NCI-H1048 (cell line): Measurements from ENCODE around the gene TENM4.
"Not testable (repeated sequence)": the region's sequence is repeated elsewhere in the genome, so short reads cannot be mapped to it uniquely, and the experiment has no call there.

ENCODE experiments used
- DNase-seq: peaks from one replicate; lab custom pipeline; 2025; lab: John Stamatoyannopoulos, UW

The TENM4 gene

DNA sequence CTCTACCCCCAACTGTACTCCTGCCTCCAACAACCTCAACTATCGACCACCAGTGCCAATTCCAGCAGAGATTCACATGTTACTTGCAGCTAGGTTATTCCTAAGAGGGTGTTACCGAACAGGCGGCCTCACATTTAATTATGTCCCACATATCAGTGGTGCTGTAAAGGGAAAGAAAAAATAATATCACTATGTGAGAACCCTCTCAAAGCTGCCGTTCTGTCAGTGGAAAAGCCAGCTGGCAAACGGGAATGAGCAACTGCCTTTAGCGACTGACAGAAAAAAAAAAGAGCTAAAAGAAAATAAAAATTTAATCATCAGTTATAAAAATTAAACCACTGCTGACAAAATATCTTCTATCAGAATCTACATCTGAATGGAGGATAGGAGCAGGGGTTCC, 595.3 kb downstream of the TENM4 start:
- no peak for DNase-seq

DNA sequence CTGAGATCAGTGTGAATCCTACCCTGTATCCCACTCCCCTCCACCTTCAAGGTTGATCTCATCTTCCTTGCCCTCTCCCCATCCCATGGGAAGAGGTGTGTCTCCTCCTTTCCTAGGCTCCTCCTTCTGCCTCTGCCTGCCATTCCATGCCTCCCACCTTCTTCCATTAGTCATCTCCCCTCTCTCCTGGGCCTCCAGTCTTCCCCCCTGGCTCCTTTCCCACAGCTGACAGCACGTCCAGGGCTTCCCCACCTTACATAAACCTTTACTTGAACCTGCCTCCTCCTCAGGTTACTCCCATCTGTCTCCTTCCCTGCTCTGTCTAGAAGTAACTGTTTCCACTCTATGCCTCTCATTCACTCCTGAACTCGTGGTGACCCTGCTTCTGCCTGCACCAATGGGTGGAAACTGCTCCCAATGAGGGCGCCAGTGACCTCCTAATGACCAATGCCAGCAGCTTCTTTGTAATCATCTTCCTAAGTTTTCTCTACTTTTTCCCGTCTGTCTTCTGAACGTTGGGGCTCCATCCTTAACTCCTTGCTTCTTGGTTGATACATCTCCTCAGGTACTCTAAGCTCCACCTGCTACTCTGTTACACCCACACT, 599.3 kb downstream of the TENM4 start:
- DNase-seq: no peak

DNA sequence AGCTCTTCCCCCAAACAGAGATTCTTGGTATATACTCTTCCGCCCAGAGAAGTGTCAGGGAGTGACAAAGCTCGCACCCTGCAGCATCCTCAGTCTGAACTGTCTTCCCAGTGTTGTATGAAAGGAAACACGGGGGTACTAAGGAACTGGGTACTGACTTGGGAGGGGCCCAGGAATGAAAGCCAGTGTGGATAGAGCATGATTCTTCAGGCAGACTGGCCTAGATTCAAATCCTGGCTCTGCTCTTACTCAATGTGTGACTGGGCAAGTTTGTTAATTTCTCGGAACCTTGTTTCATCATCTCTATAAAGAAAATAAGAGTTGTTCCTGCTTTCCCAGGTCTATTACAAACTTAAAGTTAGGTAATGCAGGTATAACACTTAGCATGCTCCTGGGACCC, 600.2 kb downstream of the TENM4 start:
- no peak for DNase-seq

DNA sequence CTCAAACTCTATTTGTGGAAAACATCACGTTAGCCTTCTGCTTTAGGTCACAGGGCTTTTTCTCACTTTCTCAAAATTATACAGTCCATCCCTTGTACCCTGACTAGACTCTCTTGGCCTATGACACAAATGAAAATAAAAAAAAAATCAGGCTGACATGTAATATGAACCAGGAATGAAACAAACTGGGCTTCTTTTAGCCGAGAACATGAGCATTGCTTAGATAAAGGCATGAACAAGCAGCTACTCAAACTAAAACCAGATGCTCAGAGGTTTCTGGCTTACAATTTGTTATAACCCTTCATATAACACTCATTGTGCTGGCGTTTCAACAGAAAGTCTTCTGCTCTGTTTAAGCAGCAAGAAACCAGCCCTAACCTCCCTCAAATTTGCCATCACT, 600.6 kb downstream of the TENM4 start:
- DNase-seq: no peak

DNA sequence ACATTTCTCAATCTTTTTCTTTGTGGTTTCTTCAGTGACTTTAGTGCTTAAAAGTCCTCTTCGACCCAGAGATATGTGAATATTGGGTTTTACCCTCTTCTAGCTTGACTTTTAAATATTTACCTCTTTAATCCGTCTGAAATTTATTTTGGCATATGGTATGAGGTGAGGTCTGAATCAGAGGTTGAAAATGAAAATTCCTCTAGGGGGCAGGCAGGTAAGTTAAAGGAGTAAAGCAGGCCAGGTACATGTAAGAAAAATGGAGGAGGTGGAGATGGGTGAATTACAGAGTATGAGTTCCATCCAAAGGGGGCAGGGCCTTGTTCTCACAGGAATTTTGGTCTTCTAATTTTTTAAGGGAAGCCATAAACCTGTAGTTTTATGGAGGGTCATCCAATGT, 602.4 kb downstream of the TENM4 start:
- no peak for DNase-seq

DNA sequence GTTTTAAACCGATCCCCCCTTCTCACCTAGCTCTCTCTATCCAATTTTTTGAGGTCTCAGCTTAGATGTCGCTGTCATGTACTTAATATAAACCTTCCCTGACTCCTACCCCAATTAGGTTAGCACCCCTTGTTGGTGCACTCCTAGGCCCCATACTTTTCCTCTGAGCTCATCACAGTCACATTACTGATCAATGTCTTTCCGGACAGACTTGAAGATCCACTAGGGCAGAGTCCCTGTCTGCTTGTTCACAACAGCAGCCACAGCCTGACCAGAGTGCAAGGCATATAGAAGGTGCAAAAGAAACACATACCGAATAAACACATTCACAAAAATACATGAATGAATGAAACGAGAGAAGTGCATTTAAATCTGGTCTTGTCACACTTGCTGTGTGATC, 605.2 kb downstream of the TENM4 start:
- no peak for DNase-seq

DNA sequence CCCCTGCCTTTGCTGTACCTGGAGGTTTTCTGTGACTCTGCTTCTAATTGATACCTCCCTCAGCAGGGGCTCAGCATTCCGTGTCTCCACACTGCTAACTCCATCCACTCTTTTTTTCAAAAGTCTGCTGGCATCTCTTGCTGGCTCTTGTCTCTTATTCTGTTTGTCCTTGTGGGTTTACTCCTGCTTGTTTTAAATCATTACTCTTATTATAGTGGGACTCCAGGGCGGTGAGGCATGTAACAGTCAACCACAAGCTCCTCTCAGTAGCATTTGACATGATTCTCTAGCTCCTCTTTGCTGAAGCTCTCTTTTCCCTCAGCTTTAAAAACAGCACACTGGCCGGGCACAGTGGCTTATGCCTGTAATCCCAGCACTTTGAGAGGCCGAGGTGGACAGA, 605.9 kb downstream of the TENM4 start:
- DNase-seq: no peak

DNA sequence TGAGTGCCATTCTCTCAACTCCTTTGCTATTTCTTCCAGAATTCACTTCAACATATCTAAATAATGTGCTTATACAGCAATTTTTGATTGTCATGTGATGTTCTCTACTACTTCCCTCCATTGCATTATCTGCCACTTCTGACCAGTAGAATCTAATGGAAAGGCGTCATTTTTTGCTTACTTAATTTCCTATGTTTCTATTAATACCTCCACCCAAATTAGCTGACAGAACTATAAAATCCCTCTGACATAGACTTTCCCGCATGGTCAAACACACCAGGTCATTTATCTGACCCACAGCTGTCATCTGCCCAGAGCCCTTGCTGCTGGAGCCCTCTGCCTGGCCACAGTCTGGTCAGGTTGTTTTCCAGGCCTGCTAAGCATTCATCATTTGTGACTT, 607.6 kb downstream of the TENM4 start:
- no peak for DNase-seq

DNA sequence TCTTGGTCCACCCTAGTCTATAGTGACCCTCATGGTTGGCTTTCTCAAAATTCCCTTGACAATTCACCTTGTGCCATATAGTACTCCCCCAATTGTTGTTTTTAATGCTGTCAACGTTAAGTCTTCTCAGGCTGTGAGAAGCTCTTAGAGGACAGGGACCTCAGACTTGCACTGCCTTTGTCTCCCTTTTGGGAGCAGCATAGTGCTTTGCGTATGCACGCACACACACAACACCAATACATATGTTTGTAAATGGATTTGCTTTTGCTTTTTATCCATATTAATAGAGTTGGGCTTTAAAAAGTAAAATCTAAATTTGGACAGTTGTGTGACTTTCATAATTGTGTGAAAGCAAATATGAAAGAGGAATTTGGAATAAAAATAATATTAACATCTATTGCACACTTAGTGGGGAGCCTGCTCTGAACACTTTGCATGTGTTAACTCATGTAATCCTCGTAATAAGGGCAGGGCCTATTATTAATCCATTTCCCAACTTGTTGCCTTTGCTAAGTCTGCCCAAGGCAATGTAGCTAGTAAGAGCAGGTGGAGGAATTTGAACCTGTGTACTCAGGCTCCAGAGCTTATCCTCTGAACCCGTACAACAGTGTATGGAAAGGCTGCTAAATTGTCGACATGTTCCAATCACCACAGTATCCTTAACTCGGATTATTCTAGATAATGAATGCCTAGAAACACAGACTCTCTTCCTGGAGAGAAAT, 608.4 kb downstream of the TENM4 start:
- DNase-seq: no peak

DNA sequence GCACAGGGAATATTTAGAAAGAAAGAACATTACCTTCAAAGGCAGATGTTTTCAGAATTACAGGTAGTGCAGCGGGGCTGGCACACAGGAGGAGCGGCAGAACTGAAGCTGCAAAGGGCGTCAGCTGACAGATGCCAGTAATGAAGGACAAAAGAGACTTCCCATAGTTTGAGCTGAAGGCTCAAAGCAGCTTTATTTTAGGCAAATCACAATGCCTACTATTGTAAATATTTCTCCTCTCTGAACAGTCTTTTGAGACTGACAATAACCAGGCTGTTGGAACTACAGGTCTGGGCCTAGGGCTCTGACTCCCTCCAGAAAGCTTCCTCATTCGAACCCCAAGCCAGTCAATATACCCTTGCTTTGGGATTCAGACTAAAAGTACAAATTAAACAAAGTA, 609.3 kb downstream of the TENM4 start:
- DNase-seq: no peak

DNA sequence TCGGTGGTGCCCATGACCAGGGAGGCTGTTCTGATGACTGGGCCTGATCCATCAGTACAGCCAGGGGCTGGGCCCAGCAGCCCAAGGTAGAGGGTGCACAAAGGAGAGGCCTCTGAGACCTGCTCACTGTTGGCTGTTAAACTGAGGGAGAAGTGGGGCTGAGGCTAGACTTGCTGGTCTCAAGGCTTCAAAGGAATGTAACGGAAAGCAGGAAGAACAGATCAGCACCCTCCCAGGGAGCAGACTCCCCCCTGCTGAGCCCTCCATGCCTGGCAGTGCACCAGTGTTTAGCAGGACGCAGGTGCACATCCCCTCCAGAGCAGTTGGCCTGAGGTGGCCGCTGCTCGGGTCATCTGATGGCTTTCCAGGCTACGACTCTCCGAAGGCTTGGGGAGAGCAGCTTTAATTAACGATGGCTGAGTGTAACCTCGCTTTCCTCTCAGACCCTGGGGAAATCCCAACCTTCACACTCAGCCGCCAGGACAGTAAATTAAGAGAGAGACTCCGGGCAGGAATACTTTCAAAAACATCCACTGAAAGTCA, 610.5 kb downstream of the TENM4 start:
- DNase-seq: no peak

DNA sequence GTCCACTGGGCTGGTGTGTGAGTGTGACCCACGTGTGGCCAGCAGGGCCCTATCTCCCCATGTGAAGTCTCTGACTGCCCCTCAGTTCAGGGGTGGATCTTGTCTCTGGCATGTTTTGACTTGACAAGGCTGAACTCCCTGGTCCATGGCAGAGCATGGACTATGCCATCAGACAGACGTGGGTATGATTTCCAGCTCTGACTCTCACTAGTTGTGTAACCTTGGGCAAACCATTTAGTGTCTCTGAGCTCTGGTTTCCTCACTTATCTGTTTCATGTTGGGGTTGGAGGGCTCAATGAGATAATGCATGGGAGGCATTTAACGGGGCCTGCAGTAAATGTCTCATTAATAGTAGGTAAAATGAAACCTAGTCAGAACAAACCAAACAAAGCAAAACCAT, 611.7 kb downstream of the TENM4 start:
- DNase-seq: no peak

DNA sequence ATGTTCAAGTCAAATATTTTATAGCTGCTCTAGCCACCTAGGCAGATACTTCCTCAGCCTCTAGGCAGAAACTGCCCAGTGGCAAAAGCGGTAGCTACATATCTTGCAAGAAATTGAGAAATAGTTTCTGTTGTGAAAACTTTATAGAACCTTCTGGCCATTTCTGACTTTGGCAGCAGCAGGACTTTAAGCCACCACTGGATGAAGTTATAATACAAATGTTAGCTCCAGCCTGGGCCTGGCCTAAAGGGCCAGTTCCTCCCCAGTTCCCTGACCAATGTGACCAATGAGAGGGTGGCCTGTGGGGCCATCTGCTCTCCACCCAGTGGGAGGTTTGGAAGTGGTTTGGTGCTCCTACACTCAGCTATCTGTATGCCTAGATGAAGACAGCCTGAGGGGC, 612.2 kb downstream of the TENM4 start:
- DNase-seq: no peak

DNA sequence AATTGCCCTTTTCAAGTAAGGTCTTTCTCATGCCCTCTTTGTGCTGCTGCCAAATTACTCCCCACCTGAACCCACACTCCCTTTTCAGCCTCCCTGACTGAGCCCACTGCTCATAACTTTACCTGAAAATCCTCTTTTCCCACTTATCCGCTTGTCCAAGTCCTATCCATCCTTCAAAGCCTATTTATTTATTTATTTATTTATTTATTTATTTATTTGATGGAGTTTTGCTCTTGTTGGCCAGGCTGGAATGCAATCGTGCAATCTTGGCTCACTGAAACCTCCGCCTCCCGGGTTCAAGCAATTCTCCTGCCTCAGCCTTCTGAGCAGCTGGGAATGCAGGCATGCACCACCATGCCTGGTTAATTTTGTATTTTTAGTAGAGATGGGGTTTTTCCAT, 613.5 kb downstream of the TENM4 start:
- not testable (repeated sequence) for DNase-seq

DNA sequence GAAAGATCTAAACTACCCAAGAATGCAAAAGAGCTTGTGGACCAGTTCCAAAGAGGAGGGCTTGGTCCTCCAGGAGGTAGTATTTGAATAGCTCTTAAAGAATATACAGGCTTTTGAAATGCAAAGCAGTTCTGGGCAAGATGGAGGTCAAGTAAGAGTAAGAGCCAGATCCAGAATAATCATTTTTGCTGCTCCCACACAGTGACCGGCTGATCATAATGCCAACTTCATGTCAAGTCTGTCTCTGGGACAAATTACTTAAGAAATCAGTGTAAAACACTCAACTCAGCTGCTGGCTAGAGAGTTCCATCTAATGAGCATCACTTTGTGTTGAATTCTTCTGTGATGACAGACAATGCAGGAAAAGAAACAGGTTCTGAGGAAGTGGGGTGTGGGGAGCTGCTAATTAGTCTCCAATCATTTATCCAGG, 615.2 kb downstream of the TENM4 start:
- no peak for DNase-seq

DNA sequence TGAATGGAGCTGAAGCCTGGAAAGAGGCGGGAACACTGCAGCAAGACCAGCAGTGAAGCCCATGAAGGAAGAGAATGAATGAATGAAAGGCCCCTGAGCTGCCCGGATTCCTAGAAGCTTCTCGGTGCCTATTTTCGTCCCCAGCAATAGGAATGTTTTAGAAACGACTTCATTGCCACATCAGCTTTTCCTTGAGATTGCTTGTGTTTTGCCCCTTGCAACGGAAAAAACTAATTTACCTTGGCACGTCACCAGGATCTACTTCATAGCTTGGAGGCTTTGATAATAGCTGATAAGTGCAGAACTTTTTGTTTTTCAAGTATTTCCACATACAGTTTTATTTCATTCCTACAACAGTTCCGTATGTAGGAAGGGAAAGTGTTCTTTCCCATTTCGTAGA, 617.2 kb downstream of the TENM4 start:
- DNase-seq: no peak

DNA sequence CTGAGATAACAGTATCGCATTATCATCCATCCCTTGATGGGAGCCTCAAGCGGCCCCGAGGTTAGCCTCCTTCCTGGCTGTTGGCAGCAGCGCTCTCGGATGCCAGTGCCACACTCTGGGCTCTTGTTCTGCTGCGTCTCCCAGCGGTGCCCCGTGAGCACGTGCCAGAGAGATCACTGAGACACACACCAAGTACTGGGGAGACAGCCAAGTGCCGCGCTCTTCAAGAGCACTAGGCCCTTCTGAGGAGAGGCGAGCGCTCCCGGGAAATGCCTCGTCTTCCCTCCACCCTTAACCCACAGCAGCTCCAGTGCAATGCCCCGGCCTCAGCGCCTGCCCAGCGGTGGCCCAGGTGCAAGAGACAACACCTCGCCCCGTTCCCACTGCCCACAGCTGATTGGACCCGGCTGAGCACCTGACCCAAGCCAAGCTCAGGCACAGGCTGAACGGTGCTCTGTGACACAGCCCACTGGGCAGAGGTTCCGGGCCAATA, 617.9 kb downstream of the TENM4 start:
- no peak for DNase-seq

DNA sequence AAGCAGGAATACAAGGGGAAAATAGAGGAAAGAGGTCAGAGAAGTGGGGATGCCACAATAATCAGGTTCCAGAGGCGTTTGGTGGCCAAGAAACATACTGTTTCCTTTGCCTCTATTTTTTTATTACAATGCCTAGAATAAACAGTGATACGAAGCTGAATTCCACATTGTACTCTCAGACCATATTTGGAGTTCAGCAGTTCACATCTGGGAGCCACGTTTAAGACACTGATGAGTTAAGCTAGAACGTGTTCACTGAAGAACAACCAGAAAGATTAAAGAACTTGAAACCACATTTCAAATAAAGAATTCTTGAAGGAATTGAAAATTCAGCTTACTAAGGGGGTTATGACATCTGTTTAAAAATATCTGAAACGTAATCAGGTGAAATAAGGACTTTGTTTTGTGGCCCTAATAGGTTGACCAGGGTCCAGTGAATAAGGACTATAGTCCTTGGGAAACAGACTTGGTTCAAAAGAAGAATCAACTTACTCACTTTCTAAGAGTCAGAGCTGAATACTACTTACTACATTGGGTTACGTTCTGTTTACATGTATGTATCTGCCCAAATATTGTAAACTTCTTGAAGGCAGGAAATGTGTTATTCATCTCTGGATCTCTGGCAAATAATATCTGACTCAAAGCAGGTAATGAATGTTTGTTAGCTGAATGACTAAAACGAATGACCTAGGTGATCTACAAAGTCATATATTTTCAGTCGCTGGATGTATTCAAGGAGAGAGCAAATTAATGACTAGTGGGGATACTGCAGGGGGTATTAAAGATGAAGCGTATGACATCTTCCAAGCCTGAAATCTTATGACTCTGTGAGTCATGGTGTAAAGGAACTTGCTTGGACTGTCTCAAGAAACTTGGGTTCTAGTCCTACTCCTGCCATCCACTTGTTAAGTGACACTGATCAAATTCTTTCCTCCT, 619.2 kb downstream of the TENM4 start:
- no peak for DNase-seq

DNA sequence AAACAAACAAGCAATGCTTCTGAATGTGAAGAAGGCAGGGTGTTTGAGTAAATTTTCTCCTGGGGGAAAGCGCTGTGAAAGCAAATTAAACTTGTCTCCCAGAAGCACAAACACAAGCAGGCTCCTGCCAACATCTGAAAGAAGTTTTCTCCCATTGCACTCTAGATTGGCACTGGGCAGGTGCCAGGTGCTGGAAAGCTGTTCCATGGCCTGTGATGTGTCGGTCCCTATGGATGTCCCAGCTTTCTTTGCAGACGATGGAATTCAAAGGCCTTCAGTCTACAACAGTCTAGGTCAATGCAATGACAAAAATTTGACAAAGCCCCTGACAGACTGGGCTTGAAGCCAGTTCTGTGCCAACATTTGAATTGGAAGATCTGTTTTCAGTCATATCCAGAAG, 620.1 kb downstream of the TENM4 start:
- DNase-seq: no peak

DNA sequence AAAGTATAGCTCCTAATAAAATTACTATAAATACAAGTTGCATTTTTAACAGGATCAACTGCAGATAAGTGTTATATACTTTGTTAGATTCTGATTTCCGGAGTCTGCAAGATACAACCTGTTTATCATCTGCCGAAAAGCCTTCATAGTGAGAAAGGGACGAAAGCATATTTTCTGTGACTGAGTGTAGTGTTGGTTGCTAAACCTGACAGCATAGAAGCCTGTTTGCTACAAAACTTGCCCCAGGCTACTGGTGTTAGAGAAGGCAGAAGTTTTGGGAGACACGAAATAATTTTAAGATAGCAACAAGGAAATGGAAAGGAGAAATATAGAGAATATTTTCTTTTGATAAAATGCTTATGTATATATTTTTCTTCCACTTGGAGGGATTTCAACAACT, 622.6 kb downstream of the TENM4 start:
- no peak for DNase-seq

DNA sequence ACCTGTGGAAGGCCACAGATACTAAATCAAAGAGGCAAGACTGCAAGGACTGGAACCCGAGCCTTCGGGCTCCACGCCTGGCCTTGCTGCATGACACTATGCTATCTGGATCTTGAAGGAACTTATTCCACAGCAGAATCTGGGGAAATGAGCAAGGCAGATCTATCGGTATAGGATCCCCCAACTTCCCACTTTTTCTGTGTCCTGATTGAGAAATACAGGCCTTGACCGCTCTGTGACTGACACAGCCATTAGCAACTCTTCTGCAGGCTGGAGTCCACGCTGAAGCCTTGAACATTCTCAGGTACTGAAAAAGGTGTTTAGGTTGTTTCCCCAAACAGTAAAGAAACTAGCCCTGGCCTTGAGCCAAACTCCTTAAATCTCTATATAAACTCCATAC, 625.0 kb downstream of the TENM4 start:
- no peak for DNase-seq

DNA sequence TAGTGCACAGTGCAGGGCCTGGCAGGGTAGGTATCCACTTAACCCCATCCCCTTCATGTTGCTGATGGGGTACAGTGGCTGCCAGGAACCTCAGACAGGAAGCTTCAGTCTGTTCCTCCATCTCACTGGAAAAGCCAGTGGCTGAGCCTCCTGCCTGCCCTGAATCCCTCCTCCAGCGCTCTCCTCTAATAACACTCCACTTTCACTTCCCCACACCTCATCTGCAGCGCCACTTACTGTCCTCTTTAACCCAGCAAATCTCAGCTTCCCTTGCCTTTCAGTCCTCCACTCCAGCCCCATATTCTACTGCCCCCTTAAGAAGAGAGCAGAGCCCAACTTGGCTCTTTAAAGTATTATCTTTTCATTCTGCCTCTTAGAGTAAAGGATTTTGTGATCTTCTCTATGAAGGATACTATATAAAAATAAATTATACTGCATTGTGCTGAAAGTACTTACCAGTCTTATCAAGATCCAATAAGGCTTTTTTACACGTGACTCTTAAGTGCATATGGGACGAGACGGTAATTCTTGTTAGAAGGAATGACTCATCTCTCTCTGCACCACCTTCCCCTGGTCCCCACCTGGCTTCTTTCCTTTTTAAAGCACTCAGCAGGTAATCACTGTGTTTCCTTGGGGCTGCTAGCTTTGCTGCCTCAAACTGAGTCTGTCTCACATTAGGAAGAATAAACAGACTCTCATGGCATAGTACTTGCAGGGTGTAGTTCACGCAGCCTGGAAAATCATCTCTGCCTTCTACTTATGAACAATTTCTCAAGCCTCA, 628.1 kb downstream of the TENM4 start:
- DNase-seq: no peak
